ENCODE measurements around the gene TRAF2. TPM values are rescaled to one million over a fixed set of nuclear protein-coding genes. Genes with fewer than 3 reads are reported as not detected.

The TRAF2 gene
- total RNA-seq, 6 experiments from 2014 or later = 11.1 to 15.9 (median 13.6) TPM

GRCh38 chr9:136910901-136911245, 24.6 kb downstream of the TRAF2 start:
- Mint-ChIP-seq H3K9me3 (no peaks in the 10 kb centered on the region), H3K27me3 (ENCODE audit: insufficient read depth) (no peaks in the 10 kb centered on the region), H3K27ac (no peak overlapping the region), H3K36me3 (ENCODE audit: low read depth) (peaks cover 8% of the 10 kb centered on the region; the same call in 1 of the 2 replicates), H3K4me1 (ENCODE audit: low read depth) (no peaks in the 10 kb centered on the region), H3K4me3 (no peak overlapping the region)
- DNase-seq = no peak
- TF ChIP-seq CTCF (IDR thresholded peaks at IDR 0.05) = no peak; the same call in 1 of the 2 replicates

GRCh38 chr9:136913701-136914438, 27.6 kb downstream of the TRAF2 start:
- Mint-ChIP-seq H3K4me3 (no peak overlapping the region), H3K27ac (no peak overlapping the region), H3K4me1 (ENCODE audit: low read depth) (no peaks in the 10 kb centered on the region), H3K36me3 (ENCODE audit: low read depth) (peaks cover 8% of the 10 kb centered on the region; the same call in 1 of the 2 replicates), H3K27me3 (ENCODE audit: insufficient read depth) (no peaks in the 10 kb centered on the region), H3K9me3 (no peaks in the 10 kb centered on the region)
- no peak for DNase-seq
- TF ChIP-seq CTCF (IDR thresholded peaks at IDR 0.05) = no peak

GRCh38 chr9:136915632-136916329, 29.5 kb downstream of the TRAF2 start:
- DNase-seq = no peak
- peaks cover 8% of the 10 kb centered on the region; the same call in 1 of the 2 replicates for H3K36me3 Mint-ChIP-seq (ENCODE audit: low read depth)
- H3K9me3 Mint-ChIP-seq = no peaks in the 10 kb centered on the region
- no peak for TF ChIP-seq CTCF (IDR thresholded peaks at IDR 0.05)
- H3K27ac Mint-ChIP-seq = no peak overlapping the region
- H3K27me3 Mint-ChIP-seq (ENCODE audit: insufficient read depth) = no peaks in the 10 kb centered on the region
- no peaks in the 10 kb centered on the region for H3K4me1 Mint-ChIP-seq (ENCODE audit: low read depth)
- no peak overlapping the region for H3K4me3 Mint-ChIP-seq

- no peak overlapping the region for H3K4me3 Mint-ChIP-seq
- H3K4me1 Mint-ChIP-seq (ENCODE audit: low read depth) = no peaks in the 10 kb centered on the region
- H3K27me3 Mint-ChIP-seq (ENCODE audit: insufficient read depth) = no peaks in the 10 kb centered on the region
- no peak for DNase-seq
- no peak overlapping the region for H3K27ac Mint-ChIP-seq
- peaks cover 8% of the 10 kb centered on the region; the same call in 1 of the 2 replicates for H3K36me3 Mint-ChIP-seq (ENCODE audit: low read depth)
- no peak for TF ChIP-seq CTCF (IDR thresholded peaks at IDR 0.05)
- no peaks in the 10 kb centered on the region for H3K9me3 Mint-ChIP-seq
Observed at GRCh38 chr9:136916330-136917184, 30.2 kb downstream of the TRAF2 start.

- Mint-ChIP-seq H3K9me3 (no peaks in the 10 kb centered on the region), H3K27ac (no peak overlapping the region), H3K36me3 (ENCODE audit: low read depth) (peaks cover 8% of the 10 kb centered on the region; the same call in 1 of the 2 replicates), H3K4me1 (ENCODE audit: low read depth) (no peaks in the 10 kb centered on the region), H3K4me3 (no peak overlapping the region), H3K27me3 (ENCODE audit: insufficient read depth) (peaks cover 3% of the 10 kb centered on the region; the same call in 1 of the 2 replicates)
- DNase-seq = no peak
- TF ChIP-seq CTCF (IDR thresholded peaks at IDR 0.05) = no peak
Observed at GRCh38 chr9:136917902-136918301, 31.6 kb downstream of the TRAF2 start.
